Measurements from ENCODE around the gene ZNF438.

Gene ZNF438

GRCh38 chr10:30817541-30817940 is 214.1 kb downstream of the ZNF438 start:
- TF ChIP-seq CTCF (IDR thresholded peaks at IDR 0.05; ENCODE audit: borderline replicate concordance, extremely low read depth, low read length, poor library complexity, severe bottlenecking) (no peak), EZH2 (IDR thresholded peaks at IDR 0.05; ENCODE audit: borderline replicate concordance, low read depth, low read length, severe bottlenecking) (no peak)
- DNase-seq (no peak), ATAC-seq (ENCODE audit: insufficient read depth, low read depth) (no peak)
- H4K20me1 ChIP-seq (ENCODE audit: insufficient read depth, low read length) = no peaks in the 10 kb centered on the region
- no peak overlapping the region for H3K9ac ChIP-seq (ENCODE audit: low read depth, low read length)
- no peaks in the 10 kb centered on the region for H3K36me3 ChIP-seq (ENCODE audit: insufficient read depth, low read length)
- H2AFZ ChIP-seq (ENCODE audit: low read depth, low read length) = no peak overlapping the region
- H3K79me2 ChIP-seq (ENCODE audit: insufficient read depth, low read length) = no peaks in the 10 kb centered on the region
- H3K27me3 ChIP-seq (ENCODE audit: insufficient read depth, low read length, poor library complexity) = no peaks in the 10 kb centered on the region
- no peak overlapping the region for H3K4me3 ChIP-seq (ENCODE audit: low read depth in 1 of 2, low read length in 2 of 2)
- no peak overlapping the region for H3K4me2 ChIP-seq (ENCODE audit: insufficient read depth, low read length)
- H3K27ac ChIP-seq (ENCODE audit: low read length) = no peak overlapping the region
- peaks cover 6% of the 10 kb centered on the region for H3K4me1 ChIP-seq (ENCODE audit: insufficient read depth, low read length)
- no peaks in the 10 kb centered on the region for H3K9me3 ChIP-seq (ENCODE audit: insufficient read depth, low read length, severe bottlenecking)

GRCh38 chr10:30816820-30817171 is 214.9 kb downstream of the ZNF438 start:
- Histone ChIP-seq H2AFZ (ENCODE audit: low read depth, low read length) (no peak overlapping the region), H3K27me3 (ENCODE audit: insufficient read depth, low read length, poor library complexity) (no peaks in the 10 kb centered on the region), H3K4me3 (ENCODE audit: low read depth in 1 of 2, low read length in 2 of 2) (no peak overlapping the region), H3K9me3 (ENCODE audit: insufficient read depth, low read length, severe bottlenecking) (no peaks in the 10 kb centered on the region), H3K4me2 (ENCODE audit: insufficient read depth, low read length) (no peak overlapping the region), H3K9ac (ENCODE audit: low read depth, low read length) (no peak overlapping the region), H3K79me2 (ENCODE audit: insufficient read depth, low read length) (no peaks in the 10 kb centered on the region), H3K4me1 (ENCODE audit: insufficient read depth, low read length) (peaks cover 11% of the 10 kb centered on the region), H4K20me1 (ENCODE audit: insufficient read depth, low read length) (no peaks in the 10 kb centered on the region), H3K36me3 (ENCODE audit: insufficient read depth, low read length) (no peaks in the 10 kb centered on the region), H3K27ac (ENCODE audit: low read length) (no peak overlapping the region)
- DNase-seq (no peak), ATAC-seq (ENCODE audit: insufficient read depth, low read depth) (no peak)
- TF ChIP-seq EZH2 (IDR thresholded peaks at IDR 0.05; ENCODE audit: borderline replicate concordance, low read depth, low read length, severe bottlenecking) (no peak), CTCF (IDR thresholded peaks at IDR 0.05; ENCODE audit: borderline replicate concordance, extremely low read depth, low read length, poor library complexity, severe bottlenecking) (no peak)

GRCh38 chr10:30816159-30816819 is 215.4 kb downstream of the ZNF438 start:
- Histone ChIP-seq H3K27me3 (ENCODE audit: insufficient read depth, low read length, poor library complexity) (no peaks in the 10 kb centered on the region), H3K79me2 (ENCODE audit: insufficient read depth, low read length) (no peaks in the 10 kb centered on the region), H3K4me2 (ENCODE audit: insufficient read depth, low read length) (no peak overlapping the region), H4K20me1 (ENCODE audit: insufficient read depth, low read length) (no peaks in the 10 kb centered on the region), H3K9me3 (ENCODE audit: insufficient read depth, low read length, severe bottlenecking) (no peaks in the 10 kb centered on the region), H2AFZ (ENCODE audit: low read depth, low read length) (no peak overlapping the region), H3K4me3 (ENCODE audit: low read depth in 1 of 2, low read length in 2 of 2) (no peak overlapping the region), H3K27ac (ENCODE audit: low read length) (no peak overlapping the region), H3K9ac (ENCODE audit: low read depth, low read length) (no peak overlapping the region), H3K36me3 (ENCODE audit: insufficient read depth, low read length) (no peaks in the 10 kb centered on the region), H3K4me1 (ENCODE audit: insufficient read depth, low read length) (peaks cover 11% of the 10 kb centered on the region)
- DNase-seq (no peak), ATAC-seq (ENCODE audit: insufficient read depth, low read depth) (no peak)
- TF ChIP-seq EZH2 (IDR thresholded peaks at IDR 0.05; ENCODE audit: borderline replicate concordance, low read depth, low read length, severe bottlenecking) (no peak), CTCF (IDR thresholded peaks at IDR 0.05; ENCODE audit: borderline replicate concordance, extremely low read depth, low read length, poor library complexity, severe bottlenecking) (no peak)
